IPS DF 6.9 (cell line): Measurements from ENCODE around the gene SEPTIN1.
A peak's percentile ranks its signal among the peaks of the same experiment; 100 is the strongest.
"Not testable (repeated sequence)": the region's sequence is repeated elsewhere in the genome, so short reads cannot be mapped to it uniquely, and the experiment has no call there.

Experiments
- DNase-seq: peaks from one replicate; pipeline ENCODE4 v3.0.0-alpha.2; 2013; ENCODE audit warnings: low read depth, low spot score
- H3K27ac ChIP-seq: one replicate; pipeline ENCODE4 v1.5.1; 2013; ENCODE audit warnings: low read length, control low read depth
- H3K27me3 ChIP-seq: 2 replicates; pipeline ENCODE4 v1.6.1; 2013; ENCODE audit warnings: mild to moderate bottlenecking, low read length; ENCODE audit not compliant: control insufficient read depth, insufficient read depth
- H3K36me3 ChIP-seq: 2 replicates; pipeline ENCODE4 v1.6.1; 2013; ENCODE audit warnings: low read length; ENCODE audit not compliant: control insufficient read depth, insufficient read depth
- H3K4me1 ChIP-seq: 2 replicates; pipeline ENCODE4 v1.6.1; 2013; ENCODE audit warnings: low read length; ENCODE audit not compliant: control insufficient read depth, insufficient read depth
- H3K4me3 ChIP-seq: 2 replicates; pipeline ENCODE4 v1.5.1; 2013; ENCODE audit warnings: mild to moderate bottlenecking, low read length
- H3K9me3 ChIP-seq: 2 replicates; pipeline ENCODE4 v1.6.1; 2013; ENCODE audit warnings: low read length, inconsistent platforms; ENCODE audit not compliant: control insufficient read depth, insufficient read depth
- WGBS: extraction: QIAGEN DNeasy Blood & Tissue Kit; methylation state at CpG from one replicate; pipeline ENCODE4 v1.1.7; 2013; ENCODE audit warnings: mixed read lengths, missing lambda C conversion rate; ENCODE audit not compliant: insufficient read length, insufficient coverage; 5-methylcytosine and 5-hydroxymethylcytosine counted together

SEPTIN1 gene

GRCh38 chr16:30401768-30402425 is 19.5 kb upstream of the SEPTIN1 start:
- H3K27ac ChIP-seq = no peak overlapping the region

GRCh38 chr16:30399435-30400186 is 17.2 kb upstream of the SEPTIN1 start:
- no peaks in the 10 kb centered on the region for H3K4me1 ChIP-seq
- DNase-seq = no peak
- no CpG with 5 or more reads among the region's 12 CpGs for WGBS
- H3K27ac ChIP-seq = no peak overlapping the region
- H3K27me3 ChIP-seq = no peaks in the 10 kb centered on the region
- peak overlapping the region; percentile 33; the same call in 1 of the 2 replicates for H3K4me3 ChIP-seq
- H3K36me3 ChIP-seq = peaks cover 17% of the 10 kb centered on the region
- H3K9me3 ChIP-seq = no peaks in the 10 kb centered on the region

More at GRCh38 chr16:30401768-30402425, 19.5 kb upstream of the SEPTIN1 start:
- H3K27me3 ChIP-seq = no peaks in the 10 kb centered on the region
- H3K36me3 ChIP-seq = peaks cover 17% of the 10 kb centered on the region
- no peak overlapping the region for H3K4me3 ChIP-seq
- no peaks in the 10 kb centered on the region for H3K9me3 ChIP-seq
- DNase-seq = no peak
- no peaks in the 10 kb centered on the region for H3K4me1 ChIP-seq
- WGBS = no CpG with 5 or more reads among the region's 8 CpGs

GRCh38 chr16:30398661-30399434 is 16.5 kb upstream of the SEPTIN1 start:
- Histone ChIP-seq H3K4me3 (no peak overlapping the region), H3K9me3 (no peaks in the 10 kb centered on the region), H3K36me3 (peaks cover 17% of the 10 kb centered on the region), H3K4me1 (no peaks in the 10 kb centered on the region), H3K27ac (no peak overlapping the region), H3K27me3 (no peaks in the 10 kb centered on the region)
- no CpG with 5 or more reads among the region's 23 CpGs for WGBS
- no peak for DNase-seq

GRCh38 chr16:30397776-30398660 is 15.7 kb upstream of the SEPTIN1 start:
- Histone ChIP-seq H3K4me1 (no peaks in the 10 kb centered on the region), H3K9me3 (no peaks in the 10 kb centered on the region), H3K4me3 (no peak overlapping the region), H3K36me3 (peaks cover 17% of the 10 kb centered on the region), H3K27ac (no peak overlapping the region), H3K27me3 (no peaks in the 10 kb centered on the region)
- no CpG with 5 or more reads among the region's 42 CpGs for WGBS
- no peak for DNase-seq

GRCh38 chr16:30397056-30397455 is 14.7 kb upstream of the SEPTIN1 start:
- H3K4me1 ChIP-seq = no peaks in the 10 kb centered on the region
- H3K27ac ChIP-seq = no peak overlapping the region
- no peaks in the 10 kb centered on the region for H3K9me3 ChIP-seq
- H3K4me3 ChIP-seq = no peak overlapping the region
- no CpG with 5 or more reads among the region's 4 CpGs for WGBS
- DNase-seq = no peak
- peaks cover 17% of the 10 kb centered on the region for H3K36me3 ChIP-seq
- H3K27me3 ChIP-seq = no peaks in the 10 kb centered on the region

- DNase-seq, H3K27ac ChIP-seq, H3K27me3 ChIP-seq, H3K4me3 ChIP-seq, H3K4me1 ChIP-seq, H3K9me3 ChIP-seq: not testable (repeated sequence)
- peaks cover 17% of the 10 kb centered on the region for H3K36me3 ChIP-seq
- no CpG with 5 or more reads among the region's 4 CpGs for WGBS
Measured at GRCh38 chr16:30396627-30397026, 14.3 kb upstream of the SEPTIN1 start.

- H3K36me3 ChIP-seq = peaks cover 17% of the 10 kb centered on the region
- no peak for DNase-seq
- peak overlapping the region; percentile 99; the same call in 1 of the 2 replicates for H3K4me3 ChIP-seq
- no peak overlapping the region for H3K27ac ChIP-seq
- no peaks in the 10 kb centered on the region for H3K27me3 ChIP-seq
- no CpG with 5 or more reads among the region's 13 CpGs for WGBS
- H3K4me1 ChIP-seq = no peaks in the 10 kb centered on the region
- no peaks in the 10 kb centered on the region for H3K9me3 ChIP-seq
Measured at GRCh38 chr16:30395992-30396585, 13.7 kb upstream of the SEPTIN1 start.

GRCh38 chr16:30395155-30395991 is 13.0 kb upstream of the SEPTIN1 start, which contains the start of gene ZNF48:
Gene ZNF48, plus strand, starts transcription at chr16:30395420. Its CDS starts 375 bp downstream, at chr16:30395795.
- H3K4me3 ChIP-seq = peak within 1 kb of the TSS; percentile 99
- H3K27ac ChIP-seq = no peak within 1 kb of the TSS
- H3K9me3 ChIP-seq = no peaks in the 10 kb centered on the region
- no peaks in the 10 kb centered on the region for H3K4me1 ChIP-seq
- no CpG with 5 or more reads among the region's 103 CpGs for WGBS
- no peak for DNase-seq
- H3K36me3 ChIP-seq = peaks cover 17% of the 10 kb centered on the region
- H3K27me3 ChIP-seq = no peaks in the 10 kb centered on the region

- H3K36me3 ChIP-seq = peaks cover 17% of the 10 kb centered on the region
- no peak for DNase-seq
- H3K9me3 ChIP-seq = no peaks in the 10 kb centered on the region
- no peaks in the 10 kb centered on the region for H3K4me1 ChIP-seq
- WGBS = no CpG with 5 or more reads among the region's 31 CpGs
- no peaks in the 10 kb centered on the region for H3K27me3 ChIP-seq
- peak overlapping the region; percentile 99; the same call in 1 of the 2 replicates for H3K4me3 ChIP-seq
- H3K27ac ChIP-seq = no peak overlapping the region
Measured at GRCh38 chr16:30394592-30395154, 12.3 kb upstream of the SEPTIN1 start.
